HG02973 (cell line): ENCODE measurements around the gene LSM7.

Experiments
- ATAC-seq: cut with Tn5 transposase; IDR thresholded peaks from one replicate; pipeline ENCODE4 v1.9.1; 2021; ENCODE audit warnings: moderate library complexity; ENCODE audit not compliant: unreplicated experiment

The LSM7 gene

DNA sequence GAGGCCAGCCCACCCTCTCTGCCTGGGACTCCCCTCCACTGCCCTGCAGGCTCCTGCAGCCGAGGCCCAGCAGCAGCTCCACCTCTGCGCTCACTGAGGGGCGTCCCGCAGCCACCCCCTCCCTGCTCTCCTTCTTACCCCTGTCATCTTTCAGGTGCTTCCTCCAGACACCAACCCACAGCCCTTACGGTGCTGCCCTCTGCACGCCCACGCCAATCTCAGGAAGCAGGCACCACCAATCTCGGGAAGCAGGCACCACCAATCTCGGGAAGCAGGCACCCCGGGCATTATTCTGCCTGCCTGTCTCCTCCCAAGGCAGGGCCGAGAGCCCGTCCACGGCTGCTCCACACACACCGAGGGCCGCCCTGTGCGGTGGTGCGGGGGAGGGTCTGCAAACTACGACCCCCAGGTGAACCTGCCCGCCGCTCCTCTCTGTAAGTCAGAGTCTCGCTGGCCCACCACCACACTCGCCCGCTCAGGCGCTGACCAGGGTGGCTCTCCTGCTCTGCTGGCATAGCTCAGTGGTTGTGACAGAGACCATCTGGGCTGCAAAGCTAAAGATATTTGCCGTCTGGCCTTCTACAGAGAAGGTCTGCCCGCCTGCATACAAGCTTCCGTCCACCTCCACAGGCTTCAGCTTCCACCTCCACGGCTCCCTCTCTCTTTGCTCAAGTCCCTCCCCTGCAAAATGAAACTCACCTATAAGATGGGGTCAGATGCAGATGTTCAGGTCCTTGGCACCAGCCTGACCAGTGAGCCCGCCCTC is 2.9 kb downstream of the LSM7 start:
- ATAC-seq: no peak

GRCh38 chr19:2324220-2324948 is 4.0 kb downstream of the LSM7 start:
- no peak for ATAC-seq

GRCh38 chr19:2323707-2324106 is 4.7 kb downstream of the LSM7 start:
- ATAC-seq: no peak

GRCh38 chr19:2321565-2322283 is 6.7 kb downstream of the LSM7 start:
- ATAC-seq: no peak

DNA sequence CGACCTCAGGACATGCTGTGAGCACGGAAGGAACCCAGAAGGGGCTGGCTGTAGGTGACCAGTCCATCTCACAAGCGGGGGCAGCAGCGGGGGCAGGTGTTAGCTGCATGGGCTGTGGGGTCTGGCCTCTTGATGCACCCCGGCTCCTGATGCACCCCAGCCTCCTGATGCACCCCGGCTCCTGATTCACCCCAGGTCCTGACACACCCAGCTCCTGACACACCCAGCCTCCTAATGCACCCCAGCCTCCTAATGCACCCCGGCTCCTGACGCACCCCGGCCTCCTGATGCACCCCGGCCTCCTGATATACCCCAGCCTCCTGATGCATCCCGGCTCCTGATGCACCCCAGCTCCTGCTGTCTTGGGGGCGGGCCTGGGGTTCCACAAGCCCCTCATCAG is 7.4 kb downstream of the LSM7 start:
- no peak for ATAC-seq

DNA sequence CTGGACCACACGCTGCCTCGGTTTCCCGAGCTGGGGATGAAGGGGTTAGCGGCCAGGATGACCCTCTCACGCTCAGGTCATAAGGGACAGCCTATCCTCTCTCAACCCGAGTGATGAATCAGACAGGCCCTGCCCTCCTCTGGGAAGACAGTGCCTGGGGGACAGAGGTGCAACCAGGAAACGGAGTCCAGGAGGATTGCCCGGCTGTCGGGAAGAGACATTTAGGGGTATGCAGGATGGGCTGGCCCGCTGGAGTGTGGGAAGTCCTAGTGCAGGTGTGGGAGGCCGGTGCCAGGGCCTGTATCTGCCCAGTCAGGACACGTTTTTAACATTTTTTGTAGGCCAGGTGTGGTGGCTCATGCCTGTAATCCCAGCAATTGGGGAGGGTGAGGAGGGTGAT is 8.3 kb downstream of the LSM7 start:
- ATAC-seq: no peak

DNA sequence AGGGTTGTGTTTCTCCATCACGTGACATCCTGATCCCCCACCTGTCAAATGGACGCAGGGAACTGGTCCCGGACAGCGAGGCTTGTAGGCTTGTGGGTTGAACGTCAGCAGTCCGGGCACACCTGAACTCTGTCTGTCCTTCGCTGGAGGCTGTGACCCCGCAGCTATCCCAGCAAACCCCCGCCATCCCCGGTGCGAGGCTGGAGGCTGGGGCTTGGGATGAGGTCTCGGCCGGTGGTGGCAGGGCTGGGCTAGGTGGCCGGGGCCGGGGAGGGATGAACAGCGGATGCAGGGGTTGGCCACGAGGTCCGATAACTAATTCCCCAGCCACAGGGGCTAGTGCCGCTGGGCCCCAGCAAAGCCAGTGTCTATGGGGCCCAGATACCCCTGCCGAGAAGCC is 8.8 kb downstream of the LSM7 start:
- no peak for ATAC-seq

DNA sequence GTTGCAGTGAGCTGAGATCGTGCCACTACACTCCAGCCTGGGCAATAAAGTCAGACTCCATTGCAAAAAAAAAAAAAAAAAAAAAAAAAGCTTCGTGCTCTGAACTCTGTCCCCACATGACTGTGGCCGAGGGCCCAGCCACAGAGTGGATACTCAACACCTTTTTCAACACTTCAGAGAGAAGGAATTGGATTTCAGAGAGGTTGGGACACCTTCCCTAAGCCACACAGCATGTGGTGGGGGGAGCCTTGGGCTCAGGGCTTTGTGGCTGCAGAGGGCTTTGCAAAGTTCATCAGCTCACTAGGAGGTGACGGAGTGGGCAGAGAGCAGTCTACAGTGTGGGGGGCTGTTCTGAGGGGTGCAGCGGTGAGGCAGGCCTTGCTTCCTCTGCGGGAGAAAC is 9.5 kb downstream of the LSM7 start:
- ATAC-seq: no peak

DNA sequence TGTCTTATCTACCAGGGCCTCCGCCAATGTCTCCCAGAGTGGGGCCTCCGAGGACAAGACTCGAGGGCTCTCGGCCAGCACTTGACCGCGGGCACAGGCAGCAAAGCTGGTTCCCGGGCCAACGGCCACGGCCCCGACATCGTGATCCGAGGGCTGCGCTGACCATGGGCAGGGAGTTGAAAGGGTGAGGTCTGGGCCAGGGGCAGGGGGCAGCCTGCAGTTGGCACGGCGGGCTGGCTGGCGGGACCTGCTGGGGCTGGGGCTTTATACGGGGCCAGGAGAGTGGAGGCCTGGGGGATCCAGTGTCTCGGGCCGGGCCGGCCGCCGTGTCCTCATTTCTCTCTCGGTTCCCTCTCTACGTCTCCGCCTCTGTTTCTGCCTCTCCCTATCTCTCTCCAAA is 10.6 kb downstream of the LSM7 start:
- ATAC-seq: no peak

DNA sequence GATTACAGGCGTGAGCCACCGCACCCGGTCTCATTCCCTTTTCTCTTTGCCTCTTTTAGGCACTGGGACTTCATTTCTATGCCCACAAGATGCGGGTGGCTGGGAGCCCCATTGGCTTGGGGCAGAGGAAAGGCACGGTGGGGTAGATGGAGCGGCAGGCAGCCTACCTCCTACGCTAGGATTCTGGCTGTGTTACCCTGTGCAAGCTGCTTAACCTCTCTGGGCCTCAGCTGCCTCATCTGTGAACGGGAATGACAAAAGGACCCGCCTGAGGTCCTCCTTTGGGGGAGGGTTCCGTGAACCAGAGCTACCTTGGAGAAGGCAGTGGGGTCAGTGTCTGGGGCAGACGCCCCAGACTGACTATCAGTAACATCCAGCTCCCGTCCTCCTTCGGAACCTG is 11.1 kb downstream of the LSM7 start:
- no peak for ATAC-seq

GRCh38 chr19:2315818-2316353 is 12.5 kb downstream of the LSM7 start:
- ATAC-seq: no peak

DNA sequence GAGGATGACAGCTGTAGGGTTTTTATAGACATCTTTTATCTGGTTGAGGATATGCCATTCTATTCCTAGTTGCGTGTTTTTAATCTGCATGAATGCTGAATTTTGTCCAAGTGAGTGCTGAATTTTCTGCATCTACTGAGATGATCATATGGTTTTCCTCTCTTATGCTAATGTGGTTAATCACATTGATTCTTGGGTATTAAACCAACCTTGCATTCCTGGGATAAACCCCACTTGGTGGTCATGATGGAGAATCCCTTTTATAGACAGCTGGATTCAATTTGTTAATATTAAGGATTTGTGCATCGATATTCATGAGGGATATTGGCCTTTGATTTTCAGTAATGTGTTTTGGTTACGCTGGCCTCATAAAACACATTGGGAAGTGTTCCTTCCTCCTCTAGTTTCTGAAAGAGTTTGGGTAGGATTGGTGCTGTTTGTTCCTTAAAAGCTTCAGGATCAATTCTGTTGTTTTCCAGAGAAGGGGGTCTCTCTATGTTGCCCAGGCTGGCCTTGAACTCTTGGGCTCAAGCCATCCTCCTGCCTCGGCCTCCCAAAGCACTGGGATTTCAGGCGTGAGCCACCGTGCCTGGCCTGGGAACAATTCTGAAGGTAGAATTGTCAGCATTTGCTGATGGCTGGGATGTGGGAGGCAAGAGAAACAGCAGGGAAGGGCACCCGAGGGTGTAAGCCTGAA is 13.1 kb downstream of the LSM7 start:
- ATAC-seq: no peak

- ATAC-seq: no peak
Observed at GRCh38 chr19:2312820-2313501, 15.4 kb downstream of the LSM7 start.

DNA sequence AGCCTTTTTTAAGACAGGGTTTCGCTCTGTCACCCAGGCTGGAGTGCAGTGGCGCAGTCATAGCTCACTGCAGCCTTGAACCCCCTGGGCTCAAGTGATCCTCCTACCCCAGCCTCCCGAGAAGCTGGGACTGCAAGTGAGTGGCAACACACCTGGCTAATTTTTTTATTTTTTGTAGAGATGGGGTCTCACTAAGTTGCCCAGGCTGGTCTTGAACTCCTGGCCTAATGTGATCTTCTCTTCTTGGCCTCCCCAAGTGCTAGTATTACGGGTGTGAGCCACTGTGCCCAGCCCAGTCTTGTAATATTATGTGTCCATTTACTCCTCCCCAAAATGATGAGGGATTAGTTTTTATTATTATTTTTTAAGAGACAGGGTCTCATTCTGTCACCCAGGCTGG is 17.3 kb downstream of the LSM7 start:
- ATAC-seq: no peak

DNA sequence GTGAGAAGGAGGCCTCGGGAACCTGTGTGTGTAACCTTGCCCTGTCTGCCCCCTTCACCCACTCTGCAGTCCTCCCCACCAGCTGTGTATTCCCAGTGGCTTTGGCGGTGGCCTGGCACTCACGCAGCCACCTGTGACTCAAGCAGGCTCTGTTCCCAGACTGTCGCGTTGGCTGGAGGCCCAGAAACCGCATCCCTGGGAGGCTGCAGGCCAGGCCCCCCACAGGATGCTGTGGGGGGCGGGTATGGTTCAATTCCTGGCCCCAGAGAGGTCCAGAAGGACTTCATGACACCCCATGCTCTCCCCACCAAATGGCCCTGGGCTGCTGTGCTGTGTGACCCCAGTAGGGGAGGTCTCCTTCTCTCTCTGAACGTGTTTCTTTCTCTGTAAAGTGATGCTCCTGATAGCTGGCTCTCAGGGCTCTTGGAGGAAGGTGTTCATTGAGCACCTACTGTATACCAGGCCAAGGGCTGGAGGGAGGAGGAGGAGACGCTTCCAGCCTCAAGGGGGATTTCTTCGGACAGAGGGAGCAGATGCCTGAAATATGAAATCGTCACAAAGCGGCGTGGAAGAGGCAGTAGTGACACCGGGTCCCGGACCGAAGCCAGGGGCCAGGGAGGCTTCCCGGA is 18.5 kb downstream of the LSM7 start:
- ATAC-seq: no peak

- no peak for ATAC-seq
Observed at GRCh38 chr19:2308114-2308556, 20.3 kb downstream of the LSM7 start, which contains the start of gene LINGO3. TSS of gene LINGO3 (minus strand) at chr19:2308154. CDS start at chr19:2291776, 16,378 bp downstream.

- ATAC-seq: no peak
Observed at GRCh38 chr19:2307518-2308012, 20.8 kb downstream of the LSM7 start.

DNA sequence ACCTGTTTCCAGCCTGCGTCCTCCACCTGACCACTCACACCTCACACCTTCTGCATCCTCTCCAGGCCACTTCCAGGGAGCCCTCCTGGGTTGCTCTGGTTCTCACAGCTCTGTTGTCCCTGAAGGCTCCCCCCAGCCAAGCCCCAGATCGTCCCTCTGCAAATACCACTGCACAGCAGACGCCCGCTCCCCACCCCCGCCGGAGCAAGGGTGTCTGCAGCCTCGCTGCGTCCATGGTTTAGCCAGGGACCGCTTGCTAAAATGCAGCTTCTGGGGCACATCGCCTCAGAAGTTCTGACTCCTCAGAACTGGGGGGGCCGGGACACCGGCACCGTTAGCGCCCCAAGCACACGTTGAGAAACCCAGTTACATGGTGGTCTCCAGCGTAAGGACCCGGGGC is 21.4 kb downstream of the LSM7 start:
- ATAC-seq: no peak

- no peak for ATAC-seq
Observed at GRCh38 chr19:2306281-2306806, 22.0 kb downstream of the LSM7 start.
